DMS53 (cell line): ENCODE results near the gene GOT1.
A peak's percentile ranks its signal among the peaks of the same experiment; 100 is the strongest.

Experiments used
- DNase-seq: peaks from one replicate; lab custom pipeline; 2025; lab: John Stamatoyannopoulos, UW

GOT1 gene

DNA sequence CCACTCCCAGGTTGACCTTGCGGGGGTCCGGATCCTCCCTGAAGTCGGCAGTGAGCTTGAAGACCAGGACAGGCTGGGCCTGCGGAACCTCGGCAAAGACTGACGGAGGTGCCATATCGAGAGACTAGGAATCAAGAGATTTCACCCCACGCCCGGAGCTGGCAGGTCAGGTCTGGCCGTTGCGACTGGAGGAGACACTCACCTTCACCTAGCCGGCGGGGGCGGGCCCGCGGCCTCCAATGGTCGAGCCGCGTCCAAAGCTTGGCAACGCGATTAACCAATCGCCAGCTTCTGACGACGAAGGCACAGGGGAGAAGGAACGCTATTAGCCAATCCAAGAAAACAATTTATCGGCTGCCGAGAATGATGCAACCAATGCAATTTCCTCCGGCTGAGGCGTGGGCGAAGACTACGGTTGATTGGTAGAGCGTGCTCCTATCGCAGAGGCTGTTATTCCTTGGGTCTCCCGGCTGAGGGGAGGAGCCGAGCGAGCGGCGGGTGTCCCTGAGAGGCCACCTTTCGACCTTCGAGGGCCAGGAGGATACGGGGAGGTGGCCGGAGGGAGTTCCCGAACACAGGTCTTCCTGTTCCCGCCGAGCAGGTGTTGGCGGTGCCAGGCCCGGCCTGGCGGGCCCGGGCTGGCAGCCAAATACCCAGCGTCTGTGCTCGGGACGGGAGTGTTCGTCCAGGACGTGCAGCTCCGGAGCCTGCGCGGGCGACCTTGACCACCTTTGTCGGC, at the start of gene GOT1:
GOT1 (minus strand) TSS at position 174 of the 739 bp plus-strand sequence; CDS start at position 115, 59 bp downstream.
- peak; percentile 100 for DNase-seq

DNA sequence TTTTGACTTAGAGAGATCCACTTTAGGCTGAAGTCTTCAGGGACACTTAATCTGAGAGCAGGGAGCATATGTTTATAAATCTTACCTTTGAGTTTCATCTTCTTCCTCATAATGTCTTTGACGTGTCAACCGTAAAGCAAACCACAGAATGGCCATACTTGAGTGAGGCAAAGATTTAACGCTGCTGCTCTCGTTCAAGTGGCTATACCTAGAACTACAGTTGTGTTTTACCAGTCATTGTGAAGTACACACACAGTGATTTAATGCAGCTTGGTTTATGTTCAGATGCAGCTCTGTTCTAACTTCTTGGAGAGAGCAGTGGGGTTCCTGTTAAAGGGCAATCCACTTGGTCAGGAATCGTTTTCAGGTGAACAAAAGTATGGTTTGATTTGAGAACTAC, 39.9 kb upstream of the GOT1 start:
- no peak for DNase-seq

DNA sequence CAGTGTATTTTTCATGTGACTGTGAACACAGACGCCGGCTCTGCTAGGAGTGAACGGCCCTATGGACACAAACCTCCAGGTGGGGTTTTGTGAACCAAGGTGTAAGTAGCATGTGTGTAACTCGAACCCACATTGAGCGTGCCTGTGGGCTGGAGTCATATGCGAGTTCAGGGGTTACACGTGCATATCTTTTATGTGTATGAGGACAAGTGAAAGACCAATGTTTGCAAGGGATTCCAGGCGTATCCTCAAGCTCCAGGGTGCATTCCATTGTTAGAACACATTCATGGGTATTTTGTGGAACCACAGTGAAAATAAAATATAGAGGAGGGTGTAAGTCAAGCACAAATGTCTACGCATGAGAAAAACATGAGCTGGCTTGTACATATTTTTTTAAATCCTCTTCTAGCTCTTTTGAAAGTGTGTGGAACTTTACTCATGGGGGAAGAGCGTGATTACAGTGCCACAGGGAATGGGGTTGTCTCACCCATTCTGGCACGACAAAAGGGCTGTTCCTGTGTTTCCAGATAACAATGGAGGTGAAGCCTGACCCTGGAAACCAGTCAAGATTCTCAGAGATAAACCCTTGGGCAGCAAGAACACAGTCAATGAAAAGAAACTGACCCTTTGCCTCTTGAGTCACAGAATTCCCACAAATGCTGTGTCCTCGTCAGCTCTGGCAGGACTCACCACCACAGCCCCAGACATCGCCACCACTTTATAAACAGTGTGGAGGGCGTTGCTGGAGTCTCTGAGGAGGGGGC, 37.0 kb upstream of the GOT1 start:
- DNase-seq = no peak

DNA sequence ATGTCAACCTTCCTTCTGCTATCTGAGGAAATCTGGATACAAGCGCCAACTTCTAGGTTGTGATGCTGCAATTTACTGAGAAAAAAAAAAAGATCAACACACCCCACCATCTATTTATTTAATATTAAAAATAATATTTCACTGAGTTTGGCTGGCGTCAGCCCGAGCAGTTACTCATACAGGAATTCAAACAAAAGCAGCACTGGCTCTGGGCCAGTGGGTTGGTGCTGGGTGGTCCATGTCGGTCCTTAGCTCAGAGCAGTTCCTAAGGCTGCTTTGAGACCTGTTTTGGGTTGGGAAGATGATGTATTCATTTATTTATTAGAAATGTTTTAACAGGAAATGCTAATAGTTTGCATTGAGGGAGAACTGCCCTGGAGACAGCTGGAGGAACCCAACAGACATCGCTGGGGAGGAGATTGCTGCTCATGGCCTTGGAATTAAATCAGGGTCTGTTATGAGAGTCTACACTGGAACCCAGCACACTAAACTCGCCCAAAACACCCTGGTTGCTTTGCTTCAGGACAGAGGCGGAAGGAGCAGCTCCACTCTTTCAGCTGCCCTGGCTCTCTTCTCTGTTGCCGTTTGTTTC, 36.3 kb upstream of the GOT1 start:
- DNase-seq = no peak

DNA sequence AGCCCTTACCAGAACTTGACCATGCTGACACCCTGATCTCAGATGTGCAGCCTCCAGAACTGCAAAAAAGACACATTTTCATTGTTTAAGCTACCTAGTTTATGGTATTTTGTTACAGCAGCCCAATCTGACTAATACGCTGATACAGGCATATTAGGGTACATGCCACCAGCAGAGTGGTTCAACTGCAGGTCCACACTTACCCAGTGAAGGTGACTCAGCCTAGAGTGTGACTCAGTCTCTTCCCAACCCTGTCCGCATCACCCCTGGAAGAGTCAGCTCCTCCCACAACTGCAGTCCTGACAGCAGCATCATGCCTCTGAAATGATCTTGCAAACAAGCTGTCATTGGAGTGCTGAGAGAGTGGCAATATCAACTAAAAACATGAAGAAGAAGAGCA, 30.8 kb upstream of the GOT1 start:
- peak; percentile 10 for DNase-seq

DNA sequence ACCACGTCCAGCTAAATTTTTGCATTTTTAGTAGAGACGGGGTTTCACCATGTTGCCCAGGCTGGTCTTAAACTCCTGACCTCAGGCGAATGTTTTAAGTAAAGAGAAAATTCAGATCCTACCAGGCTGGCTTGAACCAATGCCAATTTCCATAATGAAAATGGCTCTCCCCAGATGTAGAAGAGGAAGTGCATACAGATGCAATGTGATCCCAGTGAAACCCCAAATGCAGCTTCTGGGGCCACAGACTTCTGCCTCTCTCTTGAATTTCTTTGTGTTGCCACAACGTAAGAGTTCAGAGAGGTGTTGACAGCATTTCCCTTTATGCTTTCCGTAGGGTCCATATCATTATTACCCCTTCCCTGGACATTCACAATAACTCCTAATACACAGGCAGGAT, 29.6 kb upstream of the GOT1 start:
- DNase-seq = no peak

DNA sequence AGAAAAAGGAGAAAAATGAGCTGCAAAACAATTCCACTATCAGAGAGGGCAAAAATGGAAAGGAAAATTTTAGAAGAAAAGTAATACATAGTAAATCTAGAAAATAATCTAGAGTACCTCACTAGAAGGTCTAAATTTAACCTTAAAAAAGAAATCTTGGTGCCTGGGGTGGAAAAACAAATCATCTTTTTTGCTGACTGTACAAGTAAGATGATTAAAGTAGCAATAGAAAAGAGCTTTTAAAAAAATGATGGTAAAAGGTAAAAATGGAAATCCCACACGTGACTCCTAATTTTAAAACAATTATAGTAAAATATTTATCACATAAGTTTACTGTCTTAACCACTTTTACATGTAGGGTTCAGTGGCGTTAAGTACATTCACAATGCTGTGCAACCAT, 28.8 kb upstream of the GOT1 start:
- no peak for DNase-seq

DNA sequence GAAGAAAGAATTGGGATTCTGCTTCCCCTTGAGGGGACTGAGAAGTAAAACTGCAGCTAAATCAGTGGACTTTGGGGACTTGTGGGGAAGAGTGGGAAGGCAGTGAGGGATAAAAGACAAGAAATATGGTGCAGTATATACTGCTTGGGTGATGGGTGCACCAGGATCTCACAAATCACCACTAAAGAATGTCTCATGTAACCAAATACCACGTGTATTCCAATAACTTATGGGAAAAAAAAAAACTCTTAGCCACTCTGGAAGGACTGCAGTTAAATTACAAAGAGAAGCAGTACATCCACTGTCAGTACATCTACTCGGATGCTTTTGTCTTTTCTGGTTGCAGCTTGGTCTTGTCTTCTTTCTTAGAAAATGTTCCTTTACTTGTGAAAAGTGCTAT, 27.4 kb upstream of the GOT1 start:
- DNase-seq = no peak

DNA sequence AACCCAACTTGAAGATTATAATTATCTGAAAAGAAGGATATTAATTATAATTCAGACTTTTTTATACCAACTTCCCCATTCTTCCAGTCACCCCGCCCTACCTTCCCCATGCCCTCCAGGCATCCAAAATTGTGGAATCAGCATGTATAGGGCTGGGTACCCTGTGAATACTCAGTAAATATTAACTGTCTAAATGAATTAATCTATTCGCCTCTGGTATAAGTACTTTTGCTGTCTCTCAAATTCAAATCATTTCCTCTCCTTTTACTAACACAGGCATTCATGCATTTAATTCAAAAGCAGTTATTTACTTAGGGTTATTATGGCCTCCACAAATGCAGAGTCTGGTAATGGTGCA, 26.5 kb upstream of the GOT1 start:
- DNase-seq = no peak

DNA sequence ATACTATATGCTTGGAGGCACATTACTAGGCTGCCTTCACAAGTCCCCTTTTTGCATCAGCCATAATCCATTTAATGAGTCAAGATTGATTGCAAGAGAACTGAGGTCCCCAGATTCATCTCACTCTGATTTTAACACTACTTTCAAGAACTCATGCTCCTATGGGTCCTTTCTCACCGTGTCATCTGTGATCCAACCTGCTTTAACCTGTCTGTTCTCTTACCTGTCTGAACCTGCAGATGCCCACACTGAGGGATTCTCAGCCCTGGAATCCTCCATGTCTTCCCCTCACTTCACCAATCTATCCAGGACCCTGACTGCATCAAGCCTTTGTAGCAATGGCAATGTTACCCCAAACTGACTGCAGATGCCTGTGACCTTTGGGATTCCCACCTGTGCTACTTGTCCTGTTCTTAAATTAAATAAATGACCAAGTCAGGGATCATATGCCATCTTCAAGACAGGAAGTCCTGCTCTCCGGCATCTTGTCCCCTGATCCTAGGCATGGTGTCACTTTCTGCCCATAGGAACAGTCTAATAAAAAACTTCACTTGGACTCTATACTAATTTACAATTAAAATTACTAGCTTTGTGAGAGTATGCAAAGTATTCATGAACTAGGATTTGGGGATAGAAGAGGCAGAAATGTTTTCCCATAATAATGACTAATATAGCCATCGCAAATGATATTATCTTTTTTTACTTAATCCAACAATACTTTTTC, 25.9 kb upstream of the GOT1 start:
- no peak for DNase-seq

DNA sequence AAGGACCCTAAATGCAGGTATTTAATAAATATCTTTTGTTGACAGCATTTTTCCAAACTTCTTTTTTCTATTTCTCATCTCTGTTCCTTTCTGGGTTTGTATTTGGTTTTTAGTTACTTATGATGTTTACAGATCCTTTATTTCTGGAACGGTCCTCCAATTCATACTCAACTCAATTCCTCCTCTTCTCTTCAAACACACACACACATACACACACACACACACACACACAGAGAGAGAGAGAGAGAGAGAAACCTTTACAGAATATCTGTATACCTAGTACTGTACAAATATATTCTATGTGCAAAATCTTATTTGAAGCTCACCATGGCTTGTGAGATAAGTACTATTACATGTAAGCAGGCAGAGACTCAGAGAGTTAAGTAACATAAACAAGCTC, 21.6 kb upstream of the GOT1 start:
- DNase-seq = no peak

DNA sequence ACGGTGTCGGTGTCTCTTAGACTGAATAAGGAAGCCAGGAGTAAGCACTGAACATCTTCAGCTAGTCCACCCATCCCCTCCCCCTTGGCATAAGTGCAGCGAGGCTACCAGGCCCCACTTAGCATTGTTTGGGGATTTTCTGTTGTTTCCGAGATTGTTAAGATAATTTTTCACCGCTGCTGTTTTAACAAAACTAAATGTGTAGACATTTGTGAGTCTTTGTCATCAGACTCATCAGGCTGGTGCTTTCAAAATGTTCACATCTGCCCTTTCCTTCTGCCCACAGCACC, 21.0 kb upstream of the GOT1 start:
- DNase-seq = no peak

DNA sequence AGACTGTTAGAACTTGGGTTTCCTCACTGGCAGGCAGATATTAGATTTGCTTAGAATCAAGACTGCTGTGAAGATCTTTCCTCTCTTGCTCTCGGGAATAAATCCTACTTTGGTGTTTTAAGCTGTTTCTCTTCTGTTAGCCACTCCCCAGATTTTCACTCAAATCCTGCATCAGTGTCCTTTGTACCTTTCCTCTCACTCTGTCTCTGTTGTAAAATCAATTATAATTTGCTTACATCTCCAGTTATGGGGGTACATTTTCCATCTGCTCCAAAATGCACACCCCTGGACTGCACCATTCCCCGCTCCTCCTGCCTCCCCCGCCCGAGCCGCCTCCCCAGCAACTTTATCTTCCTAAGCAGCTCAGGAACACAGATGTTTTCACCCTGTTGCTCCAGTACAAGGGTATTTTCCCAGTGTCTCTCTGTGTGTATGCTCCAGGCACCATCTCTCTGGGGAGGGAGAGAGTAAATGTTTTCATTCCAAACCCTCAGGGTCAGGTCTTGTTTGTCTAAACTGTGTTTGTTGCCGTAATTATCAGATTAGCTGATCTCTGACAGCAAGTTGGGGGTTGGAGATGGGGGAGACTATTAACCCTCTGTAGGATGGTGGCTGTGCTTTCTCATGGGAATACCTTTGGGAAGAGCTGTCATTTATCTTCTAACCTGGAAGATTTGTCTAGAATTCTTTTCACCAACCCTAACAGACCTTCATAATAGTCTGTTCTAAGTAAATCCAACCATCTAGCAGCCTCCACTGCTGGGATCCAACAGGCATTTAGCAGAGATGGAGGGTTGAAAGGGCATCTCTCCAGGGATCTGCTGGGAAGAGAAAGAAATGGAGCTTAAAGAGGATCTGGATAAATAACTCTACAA, 20.4 kb upstream of the GOT1 start:
- no peak for DNase-seq

DNA sequence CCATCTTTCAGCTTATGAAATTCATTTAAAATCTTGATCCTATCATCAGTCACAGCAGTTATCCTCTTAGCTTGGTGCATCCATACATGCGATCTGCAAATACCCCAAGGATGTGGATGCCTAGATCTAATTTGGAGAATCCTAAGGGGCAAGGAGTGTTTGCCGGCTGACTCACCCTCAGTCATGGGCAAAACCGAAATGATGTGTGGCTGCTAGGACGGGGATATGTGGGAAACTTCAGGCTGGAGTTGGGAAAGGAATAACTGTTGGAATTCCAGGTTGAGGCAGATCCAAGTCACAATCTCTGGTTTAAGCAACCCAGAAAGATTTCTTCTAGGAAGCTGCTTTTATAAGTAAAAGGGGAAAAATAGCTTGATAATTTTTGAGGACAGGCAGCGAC, 19.7 kb upstream of the GOT1 start:
- DNase-seq = no peak

DNA sequence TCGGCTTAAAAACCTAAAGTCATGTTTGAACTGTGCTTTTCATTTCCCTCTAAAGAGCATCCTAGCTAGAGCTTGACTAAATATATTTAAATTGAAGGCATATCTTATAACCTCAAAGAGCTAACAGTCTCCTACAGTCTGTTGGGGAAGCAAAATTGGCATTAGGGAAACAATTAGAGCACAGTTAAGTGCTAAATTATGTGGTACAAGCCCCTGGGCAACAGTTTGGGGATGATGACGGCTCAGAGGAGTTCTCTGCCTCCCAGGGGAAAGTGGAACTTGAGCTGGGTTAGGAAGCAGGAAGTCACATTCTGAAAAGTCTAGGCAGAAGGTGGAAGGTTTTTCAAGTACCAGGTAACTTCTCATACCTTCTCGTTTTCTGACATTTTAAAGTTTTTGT, 18.6 kb upstream of the GOT1 start:
- no peak for DNase-seq

DNA sequence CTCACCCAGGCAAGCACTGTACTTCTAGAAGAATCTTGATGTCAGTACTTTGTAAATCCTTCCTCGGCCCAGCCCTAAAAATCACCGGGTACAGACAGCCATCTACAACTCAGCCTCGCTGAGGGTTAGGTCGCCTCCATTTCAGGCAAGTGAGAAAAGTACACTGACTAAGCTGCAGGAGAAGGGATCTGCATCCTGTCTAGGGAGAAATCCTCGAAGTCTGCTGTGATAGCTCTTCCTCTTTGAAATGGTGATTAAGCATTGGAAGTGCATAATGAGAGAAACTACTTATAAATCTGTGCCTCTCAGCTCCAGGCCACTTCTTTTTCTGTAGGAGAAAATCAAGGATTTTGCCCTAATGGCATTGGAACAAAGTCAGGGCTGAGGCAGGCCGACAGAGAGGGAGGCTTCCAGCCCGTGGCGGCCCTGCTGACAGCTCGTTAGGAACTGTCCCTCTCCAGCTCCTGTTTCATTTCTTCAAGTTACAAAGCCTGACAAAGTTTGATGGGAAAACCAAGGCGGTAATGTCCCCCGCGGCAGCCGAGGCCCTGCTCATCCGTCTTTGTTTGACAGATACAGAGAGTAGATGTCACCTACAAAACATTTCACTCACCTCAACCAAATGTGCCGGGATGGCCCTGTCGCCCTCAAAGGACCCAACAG, 14.1 kb upstream of the GOT1 start:
- DNase-seq = no peak

DNA sequence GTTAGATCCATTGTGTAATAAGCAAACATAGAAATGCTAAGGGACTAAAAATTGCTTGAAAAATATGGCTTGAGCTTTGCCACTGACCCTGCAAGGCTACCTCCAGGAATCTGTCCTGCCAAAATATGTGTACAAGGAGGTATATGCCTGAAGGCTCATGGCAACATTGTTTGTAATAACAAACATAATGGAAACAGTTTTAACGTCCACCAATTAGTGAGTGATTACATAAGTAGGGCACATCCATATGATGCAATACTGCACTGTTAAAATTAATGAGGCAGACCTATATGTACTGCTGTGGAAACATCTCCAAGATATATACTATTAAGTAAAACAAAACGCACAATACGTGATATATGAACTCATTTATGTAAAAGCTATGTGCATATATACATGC, 13.1 kb upstream of the GOT1 start:
- DNase-seq = no peak

DNA sequence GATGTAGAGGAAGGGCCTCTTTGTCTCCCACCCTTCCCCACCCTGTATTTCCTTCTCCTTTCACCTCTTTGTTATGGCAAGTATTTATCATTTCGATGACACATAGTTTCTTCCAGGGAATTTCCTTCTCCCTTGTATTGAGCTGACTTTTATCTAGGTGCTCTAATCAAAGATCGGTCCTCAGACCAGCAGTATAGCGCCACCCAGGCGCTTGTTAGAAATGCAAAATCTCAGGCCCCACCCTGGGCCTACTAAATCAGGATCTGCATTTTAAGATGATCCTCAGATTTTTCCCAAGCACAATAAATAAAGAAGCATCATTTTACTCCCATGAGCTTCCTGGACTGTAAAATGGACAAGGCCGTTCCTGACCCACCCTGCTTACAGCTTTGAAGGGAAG, 12.0 kb upstream of the GOT1 start:
- no peak for DNase-seq

DNA sequence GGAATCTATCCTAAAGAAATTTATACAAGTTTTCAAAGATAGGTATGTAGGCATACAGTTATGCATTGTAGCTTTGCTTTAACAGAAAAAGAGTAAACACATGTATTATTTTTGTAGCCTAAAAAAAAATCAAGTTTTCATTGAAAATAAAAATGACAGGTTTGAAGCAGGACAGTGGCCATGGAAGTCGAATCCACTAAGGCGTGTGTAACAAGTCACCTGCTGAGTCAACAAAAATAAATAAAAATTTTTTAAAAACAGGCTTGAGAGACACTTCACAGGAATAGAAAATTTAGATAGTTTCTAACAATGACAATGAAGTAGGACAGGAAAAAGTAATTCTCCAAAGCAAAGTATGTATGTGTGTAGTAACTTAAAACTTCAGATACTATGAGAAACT, 8.5 kb upstream of the GOT1 start:
- no peak for DNase-seq

DNA sequence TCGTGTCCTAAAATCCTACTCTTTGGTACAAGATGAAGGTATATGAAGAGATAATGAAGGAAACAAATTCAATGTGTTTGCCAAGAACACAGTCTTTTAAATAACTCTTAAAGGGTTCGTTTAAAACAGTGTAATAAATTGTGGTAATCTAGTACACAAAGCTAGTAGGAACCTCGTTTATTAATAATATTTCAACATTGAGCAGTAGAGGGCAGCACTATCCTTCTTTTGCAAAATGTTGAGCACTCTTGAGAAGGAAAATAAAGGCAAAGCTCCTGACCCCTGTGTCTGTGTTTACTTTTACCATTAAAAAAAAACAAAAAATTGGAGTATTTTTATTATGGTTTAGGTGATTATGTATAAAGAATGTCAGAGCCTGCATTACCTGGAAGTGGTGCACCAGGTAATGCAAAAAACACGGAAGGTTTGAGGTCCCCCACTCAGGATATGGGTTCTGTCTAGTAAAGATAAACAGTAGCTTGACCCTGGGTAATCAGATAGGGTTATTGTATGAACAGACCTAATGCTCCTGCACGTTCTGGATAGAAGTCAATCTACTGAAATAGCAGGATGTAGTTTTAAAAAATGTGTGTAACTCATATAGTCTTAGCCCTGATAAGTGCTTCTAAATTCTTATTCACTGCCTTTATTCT, 5.7 kb upstream of the GOT1 start:
- peak; percentile 82 for DNase-seq
